ENCODE data around the gene CDCA8. TPM values are rescaled to one million over a fixed set of nuclear protein-coding genes. Genes with fewer than 3 reads are reported as not detected.

CDCA8 gene
- total and polyA plus RNA-seq, 9 donors = 2.2 to 13.7 (median 11.2) TPM

DNA sequence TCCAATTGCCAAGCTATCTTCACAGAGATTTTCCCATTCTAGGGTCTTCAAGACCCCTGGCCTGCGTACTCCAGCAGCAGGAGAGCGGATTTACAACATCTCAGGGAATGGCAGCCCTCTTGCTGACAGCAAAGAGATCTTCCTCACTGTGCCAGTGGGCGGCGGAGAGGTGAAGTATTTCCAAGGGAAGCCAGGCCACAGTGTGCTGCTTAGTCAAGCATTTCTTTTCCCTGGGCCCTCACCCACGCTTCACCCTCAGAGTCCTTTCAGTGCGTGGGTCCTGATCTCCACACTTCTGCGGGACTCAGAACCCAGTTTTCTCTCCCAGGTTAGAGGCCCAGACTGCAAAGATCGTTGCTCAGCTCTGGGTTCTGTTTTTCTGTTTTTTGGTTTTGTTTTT is 13.1 kb downstream of the CDCA8 start:
- 85% methylated on average over 5 of the region's 8 CpGs for WGBS (ENCODE audit: insufficient coverage)
- H3K4me3 ChIP-seq (ENCODE audit: low read length) = no peak overlapping the region
- peaks cover 76% of the 10 kb centered on the region for H3K36me3 ChIP-seq (ENCODE audit: control insufficient read depth, insufficient read depth, low read length)
- H3K27me3 ChIP-seq (ENCODE audit: control insufficient read depth, insufficient read depth, low read length) = no peaks in the 10 kb centered on the region
- no peaks in the 10 kb centered on the region for H3K4me1 ChIP-seq (ENCODE audit: control insufficient read depth, insufficient read depth, low read length)
- H3K27ac ChIP-seq (ENCODE audit: low read length) = no peak overlapping the region
- DNase-seq = no peak
- no peaks in the 10 kb centered on the region for H3K9me3 ChIP-seq (replicated peaks; ENCODE audit: control insufficient read depth, low read depth, low read length)

GRCh38 chr1:37708471-37708870 is 16.2 kb downstream of the CDCA8 start:
- H3K4me1 ChIP-seq (ENCODE audit: control insufficient read depth, insufficient read depth, low read length) = no peaks in the 10 kb centered on the region
- no peaks in the 10 kb centered on the region for H3K9me3 ChIP-seq (replicated peaks; ENCODE audit: control insufficient read depth, low read depth, low read length)
- whole genome bisulfite sequencing (ENCODE audit: insufficient coverage) = 43% methylated on average over 1 of the region's 4 CpGs
- no peak for DNase-seq
- H3K36me3 ChIP-seq (ENCODE audit: control insufficient read depth, insufficient read depth, low read length) = peaks cover 52% of the 10 kb centered on the region
- no peak overlapping the region for H3K27ac ChIP-seq (ENCODE audit: low read length)
- no peak overlapping the region for H3K4me3 ChIP-seq (ENCODE audit: low read length)
- H3K27me3 ChIP-seq (ENCODE audit: control insufficient read depth, insufficient read depth, low read length) = no peaks in the 10 kb centered on the region

- Histone ChIP-seq H3K9me3 (replicated peaks; ENCODE audit: control insufficient read depth, low read depth, low read length) (no peaks in the 10 kb centered on the region), H3K4me3 (ENCODE audit: low read length) (no peak overlapping the region), H3K36me3 (ENCODE audit: control insufficient read depth, insufficient read depth, low read length) (peaks cover 8% of the 10 kb centered on the region), H3K4me1 (ENCODE audit: control insufficient read depth, insufficient read depth, low read length) (no peaks in the 10 kb centered on the region), H3K27me3 (ENCODE audit: control insufficient read depth, insufficient read depth, low read length) (no peaks in the 10 kb centered on the region), H3K27ac (ENCODE audit: low read length) (no peak overlapping the region)
- no peak for DNase-seq
- 70% methylated on average over 7 of the region's 8 CpGs for WGBS (ENCODE audit: insufficient coverage)
These were observed 21.9 kb downstream of the CDCA8 start for GRCh38 chr1:37714226-37714625.

DNA sequence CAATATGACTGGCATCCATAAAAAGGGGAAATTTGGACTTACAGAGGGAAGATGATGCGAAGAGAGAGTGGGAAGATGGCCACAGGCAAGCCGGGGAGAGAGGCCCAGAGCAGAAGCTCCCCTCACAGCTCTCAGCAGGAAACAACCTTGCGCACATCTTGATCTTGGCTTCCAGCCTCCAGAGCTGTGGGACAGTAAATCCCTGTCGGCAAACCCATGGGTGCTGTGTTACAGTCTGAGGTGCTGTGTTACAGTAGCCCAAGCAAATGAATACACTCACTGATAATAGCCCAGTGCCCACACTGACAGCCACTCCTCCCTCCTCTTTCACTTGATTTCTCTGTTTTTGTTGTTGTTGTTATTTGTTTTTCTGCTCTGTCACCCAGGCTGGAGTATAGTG is 22.4 kb downstream of the CDCA8 start:
- no peaks in the 10 kb centered on the region for H3K27me3 ChIP-seq (ENCODE audit: control insufficient read depth, insufficient read depth, low read length)
- 60% methylated on average over 1 of the region's 4 CpGs for WGBS (ENCODE audit: insufficient coverage)
- no peak overlapping the region for H3K4me3 ChIP-seq (ENCODE audit: low read length)
- H3K4me1 ChIP-seq (ENCODE audit: control insufficient read depth, insufficient read depth, low read length) = no peaks in the 10 kb centered on the region
- H3K27ac ChIP-seq (ENCODE audit: low read length) = no peak overlapping the region
- no peak for DNase-seq
- H3K36me3 ChIP-seq (ENCODE audit: control insufficient read depth, insufficient read depth, low read length) = peaks cover 6% of the 10 kb centered on the region
- H3K9me3 ChIP-seq (replicated peaks; ENCODE audit: control insufficient read depth, low read depth, low read length) = no peaks in the 10 kb centered on the region

- 64% methylated on average over 2 of the region's 4 CpGs for WGBS (ENCODE audit: insufficient coverage)
- DNase-seq = no peak
- no peaks in the 10 kb centered on the region for H3K36me3 ChIP-seq (ENCODE audit: control insufficient read depth, insufficient read depth, low read length)
- H3K4me3 ChIP-seq (ENCODE audit: low read length) = no peak overlapping the region
- no peaks in the 10 kb centered on the region for H3K4me1 ChIP-seq (ENCODE audit: control insufficient read depth, insufficient read depth, low read length)
- no peak overlapping the region for H3K27ac ChIP-seq (ENCODE audit: low read length)
- no peaks in the 10 kb centered on the region for H3K9me3 ChIP-seq (replicated peaks; ENCODE audit: control insufficient read depth, low read depth, low read length)
- H3K27me3 ChIP-seq (ENCODE audit: control insufficient read depth, insufficient read depth, low read length) = peaks cover 2% of the 10 kb centered on the region
These were observed 24.0 kb downstream of the CDCA8 start for GRCh38 chr1:37716321-37716720.

DNA sequence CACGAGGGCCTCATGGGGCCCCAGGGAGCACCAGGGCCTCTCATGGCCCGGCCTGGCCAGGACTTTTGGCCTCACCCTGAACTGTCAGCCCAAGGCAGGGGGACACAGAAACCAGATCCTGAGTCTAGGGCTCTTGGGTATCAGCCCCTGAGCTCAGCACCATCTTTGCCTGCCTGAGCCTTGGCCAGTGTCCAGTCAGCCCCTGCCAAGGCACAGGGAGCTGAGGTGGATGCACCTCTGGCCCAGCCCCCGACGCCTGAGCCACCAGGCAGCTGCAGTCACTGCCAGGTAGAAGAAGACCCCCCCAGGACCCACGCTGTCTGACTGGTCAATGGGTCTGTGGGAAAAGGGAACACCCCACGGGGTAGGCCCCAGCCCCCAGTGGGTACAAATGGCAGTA is 25.3 kb downstream of the CDCA8 start:
- H3K27me3 ChIP-seq (ENCODE audit: control insufficient read depth, insufficient read depth, low read length) = peaks cover 2% of the 10 kb centered on the region
- H3K27ac ChIP-seq (ENCODE audit: low read length) = no peak overlapping the region
- no peak overlapping the region for H3K4me3 ChIP-seq (ENCODE audit: low read length)
- no peaks in the 10 kb centered on the region for H3K4me1 ChIP-seq (ENCODE audit: control insufficient read depth, insufficient read depth, low read length)
- DNase-seq = no peak
- H3K9me3 ChIP-seq (replicated peaks; ENCODE audit: control insufficient read depth, low read depth, low read length) = no peaks in the 10 kb centered on the region
- 61% methylated on average over 4 of the region's 6 CpGs for WGBS (ENCODE audit: insufficient coverage)
- H3K36me3 ChIP-seq (ENCODE audit: control insufficient read depth, insufficient read depth, low read length) = no peaks in the 10 kb centered on the region

- Histone ChIP-seq H3K4me3 (ENCODE audit: low read length) (no peak overlapping the region), H3K27ac (ENCODE audit: low read length) (no peak overlapping the region), H3K36me3 (ENCODE audit: control insufficient read depth, insufficient read depth, low read length) (no peaks in the 10 kb centered on the region), H3K4me1 (ENCODE audit: control insufficient read depth, insufficient read depth, low read length) (no peaks in the 10 kb centered on the region), H3K9me3 (replicated peaks; ENCODE audit: control insufficient read depth, low read depth, low read length) (no peaks in the 10 kb centered on the region), H3K27me3 (ENCODE audit: control insufficient read depth, insufficient read depth, low read length) (peaks cover 2% of the 10 kb centered on the region)
- WGBS (ENCODE audit: insufficient coverage) = 82% methylated on average over 21 of the region's 26 CpGs
- DNase-seq = no peak
These were observed 26.0 kb downstream of the CDCA8 start for GRCh38 chr1:37718181-37718900.

GRCh38 chr1:37718901-37719571 is 26.7 kb downstream of the CDCA8 start:
- Histone ChIP-seq H3K4me3 (ENCODE audit: low read length) (no peak overlapping the region), H3K36me3 (ENCODE audit: control insufficient read depth, insufficient read depth, low read length) (no peaks in the 10 kb centered on the region), H3K9me3 (replicated peaks; ENCODE audit: control insufficient read depth, low read depth, low read length) (no peaks in the 10 kb centered on the region), H3K4me1 (ENCODE audit: control insufficient read depth, insufficient read depth, low read length) (no peaks in the 10 kb centered on the region), H3K27me3 (ENCODE audit: control insufficient read depth, insufficient read depth, low read length) (peaks cover 2% of the 10 kb centered on the region), H3K27ac (ENCODE audit: low read length) (no peak overlapping the region)
- DNase-seq = no peak
- WGBS (ENCODE audit: insufficient coverage) = 87% methylated on average over 8 of the region's 15 CpGs

DNA sequence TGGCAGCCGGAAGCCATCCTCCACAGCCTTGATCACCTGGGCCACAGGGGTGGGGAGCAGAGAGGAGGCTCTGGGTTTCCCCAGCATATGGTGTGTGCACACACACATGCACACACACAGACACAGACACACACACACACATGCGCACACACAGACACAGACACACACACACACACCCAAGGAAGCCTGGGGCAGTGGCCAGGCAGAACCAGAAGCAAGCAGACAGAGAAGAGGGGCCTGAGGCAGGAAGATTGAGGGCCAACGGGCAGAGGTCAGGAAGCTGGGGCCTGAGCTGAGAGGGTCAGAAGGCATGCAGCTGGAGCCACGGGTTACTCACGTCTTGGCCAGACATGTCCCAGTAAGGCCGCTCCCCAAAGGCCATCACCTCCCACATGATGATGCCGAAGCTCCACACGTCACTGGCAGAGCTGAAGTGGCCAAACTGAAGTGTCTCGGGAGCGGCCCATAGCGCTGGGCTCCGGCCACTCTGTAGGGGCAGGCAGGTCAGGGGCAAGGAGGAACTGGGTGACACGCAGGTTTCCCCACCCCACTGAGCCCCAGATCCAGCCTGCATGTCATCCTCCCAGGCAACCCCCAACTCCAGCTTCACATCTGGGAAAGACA is 27.4 kb downstream of the CDCA8 start:
- Histone ChIP-seq H3K4me1 (ENCODE audit: control insufficient read depth, insufficient read depth, low read length) (no peaks in the 10 kb centered on the region), H3K36me3 (ENCODE audit: control insufficient read depth, insufficient read depth, low read length) (no peaks in the 10 kb centered on the region), H3K4me3 (ENCODE audit: low read length) (no peak overlapping the region), H3K9me3 (replicated peaks; ENCODE audit: control insufficient read depth, low read depth, low read length) (no peaks in the 10 kb centered on the region), H3K27me3 (ENCODE audit: control insufficient read depth, insufficient read depth, low read length) (peaks cover 2% of the 10 kb centered on the region), H3K27ac (ENCODE audit: low read length) (no peak overlapping the region)
- 68% methylated on average over 8 of the region's 13 CpGs for WGBS (ENCODE audit: insufficient coverage)
- no peak for DNase-seq

- H3K4me1 ChIP-seq (ENCODE audit: control insufficient read depth, insufficient read depth, low read length) = no peaks in the 10 kb centered on the region
- peaks cover 2% of the 10 kb centered on the region for H3K27me3 ChIP-seq (ENCODE audit: control insufficient read depth, insufficient read depth, low read length)
- no peak overlapping the region for H3K4me3 ChIP-seq (ENCODE audit: low read length)
- no peak overlapping the region for H3K27ac ChIP-seq (ENCODE audit: low read length)
- DNase-seq = no peak
- no peaks in the 10 kb centered on the region for H3K9me3 ChIP-seq (replicated peaks; ENCODE audit: control insufficient read depth, low read depth, low read length)
- WGBS (ENCODE audit: insufficient coverage) = 82% methylated on average over 22 of the region's 22 CpGs
- no peaks in the 10 kb centered on the region for H3K36me3 ChIP-seq (ENCODE audit: control insufficient read depth, insufficient read depth, low read length)
These were observed 28.2 kb downstream of the CDCA8 start for GRCh38 chr1:37720231-37721130.

Measured in muscle of leg (tissue), 11 donors.